ENCODE results near the gene SERHL2. TPM values are rescaled to one million over a fixed set of nuclear protein-coding genes. Genes with fewer than 3 reads are reported as not detected.

Gene SERHL2
- total and polyA plus RNA-seq, 2 donors from 2014 or later, result 3.1 to 4.9 TPM

DNA sequence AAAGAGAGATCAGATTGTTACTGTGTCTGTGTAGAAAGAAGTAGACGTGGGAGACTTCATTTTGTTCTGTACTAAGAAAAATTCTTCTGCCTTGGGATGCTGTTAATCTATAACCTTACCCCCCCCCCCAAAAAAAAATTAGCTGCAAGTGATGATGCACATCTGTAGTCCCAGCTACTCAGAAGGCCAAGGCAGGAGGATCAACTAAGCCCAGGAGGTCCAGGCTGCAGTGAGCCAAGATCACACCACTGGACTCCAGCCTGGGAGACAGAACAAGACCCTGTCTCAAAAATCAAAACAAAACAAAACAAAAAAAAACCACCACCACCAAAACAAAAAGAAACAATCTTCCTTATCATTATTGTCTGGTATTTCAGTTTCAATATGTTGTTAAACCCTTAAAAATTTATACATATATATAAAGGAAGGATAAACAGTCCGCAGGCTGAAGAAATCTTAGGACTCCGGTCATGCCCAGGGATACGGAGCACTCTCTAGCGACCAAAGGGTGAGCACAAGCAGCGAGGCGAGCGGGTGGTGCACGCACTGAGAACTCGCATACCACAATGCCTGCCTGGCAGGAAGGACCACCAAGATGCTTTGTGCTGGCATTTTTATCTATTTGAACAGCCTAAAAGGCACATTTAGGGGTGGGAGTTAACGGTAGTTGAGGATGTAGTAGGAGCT is 54.5 kb downstream of the SERHL2 start:
- FAIRE-seq, result no peak
- Histone ChIP-seq H3K4me3 (ENCODE audit: low read length in 3 of 3) (no peak overlapping the region), H3K4me1 (ENCODE audit: control insufficient read depth in 2 of 3, insufficient read depth in 2 of 3, low read depth in 1 of 3, low read length in 3 of 3) (peaks cover 6 to 39% (median 36%) of the 10 kb centered on the region in 3 donors)

DNA sequence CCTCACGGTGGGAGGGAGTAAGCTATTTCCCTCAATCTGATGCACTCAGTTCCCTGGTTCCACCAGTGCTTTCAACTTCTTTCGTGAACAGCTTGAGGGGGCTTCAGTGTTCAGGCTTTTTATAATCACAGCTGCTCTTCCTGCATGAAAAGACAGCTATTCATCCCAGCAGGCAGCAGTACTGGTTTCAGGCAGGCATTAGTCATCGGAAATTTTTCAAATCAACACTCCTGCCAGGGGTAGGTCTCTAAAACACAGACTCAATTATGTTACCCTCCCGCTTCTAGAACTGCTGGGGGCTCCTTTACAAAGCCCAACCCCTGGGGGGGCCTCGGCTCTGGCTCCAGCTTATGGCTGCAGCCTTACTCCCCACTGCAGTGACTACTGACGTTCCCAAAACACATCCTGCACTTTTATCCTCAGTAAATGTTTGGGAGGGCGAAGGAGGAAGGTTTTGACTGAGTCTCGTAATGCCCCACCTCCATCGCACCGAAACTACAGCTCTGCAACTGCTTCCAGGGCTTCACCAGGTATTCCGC is 55.1 kb downstream of the SERHL2 start:
- Histone ChIP-seq H3K9me3 (ENCODE audit: control insufficient read depth in 2 of 3, insufficient read depth in 1 of 3, low read length in 3 of 3) (no peaks in the 10 kb centered on the region), H3K4me3 (ENCODE audit: low read length in 3 of 3) (no peak overlapping the region), H3K36me3 (ENCODE audit: control insufficient read depth in 2 of 3, insufficient read depth in 3 of 3, low read length in 3 of 3) (peaks cover 0 to 2% (median 0%) of the 10 kb centered on the region in 3 donors), H3K27ac (ENCODE audit: low read depth in 2 of 2, low read length in 2 of 2) (no peak overlapping the region), H3K4me1 (ENCODE audit: control insufficient read depth in 2 of 3, insufficient read depth in 2 of 3, low read depth in 1 of 3, low read length in 3 of 3) (peaks cover 6 to 43% (median 37%) of the 10 kb centered on the region in 3 donors), H3K9ac (ENCODE audit: low read length in 3 of 3) (peak overlapping the region in 1 of 3 donors; percentile 38), H3K27me3 (ENCODE audit: control insufficient read depth, insufficient read depth, low read length) (no peaks in the 10 kb centered on the region)
- intact Hi-C loops (cut with DNase I), result no loop called here
- TF ChIP-seq, protein P1, sequence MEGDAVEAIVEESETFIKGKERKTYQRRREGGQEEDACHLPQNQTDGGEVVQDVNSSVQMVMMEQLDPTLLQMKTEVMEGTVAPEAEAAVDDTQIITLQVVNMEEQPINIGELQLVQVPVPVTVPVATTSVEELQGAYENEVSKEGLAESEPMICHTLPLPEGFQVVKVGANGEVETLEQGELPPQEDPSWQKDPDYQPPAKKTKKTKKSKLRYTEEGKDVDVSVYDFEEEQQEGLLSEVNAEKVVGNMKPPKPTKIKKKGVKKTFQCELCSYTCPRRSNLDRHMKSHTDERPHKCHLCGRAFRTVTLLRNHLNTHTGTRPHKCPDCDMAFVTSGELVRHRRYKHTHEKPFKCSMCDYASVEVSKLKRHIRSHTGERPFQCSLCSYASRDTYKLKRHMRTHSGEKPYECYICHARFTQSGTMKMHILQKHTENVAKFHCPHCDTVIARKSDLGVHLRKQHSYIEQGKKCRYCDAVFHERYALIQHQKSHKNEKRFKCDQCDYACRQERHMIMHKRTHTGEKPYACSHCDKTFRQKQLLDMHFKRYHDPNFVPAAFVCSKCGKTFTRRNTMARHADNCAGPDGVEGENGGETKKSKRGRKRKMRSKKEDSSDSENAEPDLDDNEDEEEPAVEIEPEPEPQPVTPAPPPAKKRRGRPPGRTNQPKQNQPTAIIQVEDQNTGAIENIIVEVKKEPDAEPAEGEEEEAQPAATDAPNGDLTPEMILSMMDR (IDR thresholded peaks at IDR 0.05; ENCODE audit: borderline replicate concordance, extremely low read depth, insufficient read depth), result no peak
- FAIRE-seq (no peak), DNase-seq (peak in 1 of 5 donors; percentile 53)

More for the DNA sequence above, 54.5 kb downstream of the SERHL2 start:
- TF ChIP-seq, protein P1 (IDR thresholded peaks at IDR 0.05; ENCODE audit: borderline replicate concordance, extremely low read depth, insufficient read depth), result no peak
- Histone ChIP-seq H3K9ac (ENCODE audit: low read length in 3 of 3) (no peak overlapping the region), H3K27ac (ENCODE audit: low read depth in 2 of 2, low read length in 2 of 2) (no peak overlapping the region), H3K27me3 (ENCODE audit: control insufficient read depth, insufficient read depth, low read length) (no peaks in the 10 kb centered on the region), H3K9me3 (ENCODE audit: control insufficient read depth in 2 of 3, insufficient read depth in 1 of 3, low read length in 3 of 3) (no peaks in the 10 kb centered on the region), H3K36me3 (ENCODE audit: control insufficient read depth in 2 of 3, insufficient read depth in 3 of 3, low read length in 3 of 3) (peaks cover 0 to 2% (median 0%) of the 10 kb centered on the region in 3 donors)
- DNase-seq, result peak in 1 of 5 donors; percentile 48
- intact Hi-C loops (cut with DNase I), result no loop called here

DNA sequence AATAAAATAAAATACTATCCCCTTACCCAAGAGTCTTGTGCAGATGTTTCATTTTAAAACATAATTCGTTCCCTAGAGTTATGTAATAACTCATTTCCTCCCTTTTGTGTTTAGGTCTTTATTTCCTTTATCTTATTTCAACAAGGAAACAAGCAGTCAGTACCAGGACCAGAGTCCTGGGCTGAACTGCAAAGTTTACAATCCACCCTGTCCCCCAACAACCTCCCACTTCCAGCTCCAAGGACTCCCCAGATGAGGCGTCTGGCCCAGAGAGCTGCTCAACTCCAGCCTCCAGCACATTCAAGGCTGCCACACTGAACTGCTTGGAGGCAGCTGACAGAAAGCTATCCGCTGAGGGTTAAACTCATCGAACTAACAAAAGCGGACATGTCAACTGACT is 56.4 kb downstream of the SERHL2 start:
- peak in 1 of 5 donors; percentile 56 for DNase-seq

More for the DNA sequence above, 56.4 kb downstream of the SERHL2 start:
- no peaks in the 10 kb centered on the region for H3K9me3 ChIP-seq (ENCODE audit: control insufficient read depth in 2 of 3, insufficient read depth in 1 of 3, low read length in 3 of 3)
- H3K27me3 ChIP-seq (ENCODE audit: control insufficient read depth, insufficient read depth, low read length), result no peaks in the 10 kb centered on the region
- no peak for FAIRE-seq
- H3K4me3 ChIP-seq (ENCODE audit: low read length in 3 of 3), result no peak overlapping the region
- intact Hi-C loops (cut with DNase I), result no loop called here
- H3K9ac ChIP-seq (ENCODE audit: low read length in 3 of 3), result no peak overlapping the region
- peak overlapping the region; percentile 2 to 18 for H3K27ac ChIP-seq (ENCODE audit: low read depth in 2 of 2, low read length in 2 of 2)
- peaks cover 6 to 38% (median 27%) of the 10 kb centered on the region in 3 donors for H3K4me1 ChIP-seq (ENCODE audit: control insufficient read depth in 2 of 3, insufficient read depth in 2 of 3, low read depth in 1 of 3, low read length in 3 of 3)
- peaks cover 0 to 2% (median 0%) of the 10 kb centered on the region in 3 donors for H3K36me3 ChIP-seq (ENCODE audit: control insufficient read depth in 2 of 3, insufficient read depth in 3 of 3, low read length in 3 of 3)
- TF ChIP-seq, protein P1 (IDR thresholded peaks at IDR 0.05; ENCODE audit: borderline replicate concordance, extremely low read depth, insufficient read depth), result no peak
